Hematopoietic multipotent progenitor cell (in vitro differentiated cells): Measurements from ENCODE around the gene RABGGTA. TPM values are rescaled to one million over a fixed set of nuclear protein-coding genes. Genes with fewer than 3 reads are reported as not detected.

Experiments
- DNase-seq, 3 donors: peaks; one replicate each; pipeline ENCODE4 v3.0.0-alpha.2; 2011 to 2015; ENCODE audit warnings: low read depth in 2 of 3, low spot score in 2 of 3
- total RNA-seq: library from RNA; depleted of rRNA; stranded (reverse); fragments of >200 nt; gene quantifications from one replicate; pipeline ENCODE4 v1.2.3, GENCODE V29; 2012

The RABGGTA gene
- total RNA-seq, 1 donor, result 36.9 TPM

- DNase-seq, result no peak
Observed at GRCh38 chr14:24280797-24281460, 9.5 kb upstream of the RABGGTA start.

GRCh38 chr14:24279301-24280186 is 8.1 kb upstream of the RABGGTA start:
- peak in 2 of 3 donors; percentile 75 to 81 for DNase-seq

- DNase-seq, result no peak
Observed at GRCh38 chr14:24278424-24278823, 7.0 kb upstream of the RABGGTA start.

- DNase-seq, result peak in 2 of 3 donors; percentile 89 to 95
Observed at GRCh38 chr14:24277606-24278321, 6.4 kb upstream of the RABGGTA start.

GRCh38 chr14:24277071-24277470 is 5.7 kb upstream of the RABGGTA start:
- no peak for DNase-seq

GRCh38 chr14:24274101-24274543 is 2.7 kb upstream of the RABGGTA start:
- peak in 1 of 3 donors; percentile 29 for DNase-seq

GRCh38 chr14:24273422-24273998 is 2.1 kb upstream of the RABGGTA start:
- no peak for DNase-seq

- no peak for DNase-seq
Observed at GRCh38 chr14:24272467-24272866, 1.1 kb upstream of the RABGGTA start.

- no peak for DNase-seq
Observed at GRCh38 chr14:24271834-24272263, 452 bp upstream of the RABGGTA start.

- DNase-seq, result peak in 1 of 3 donors; percentile 32
Observed at GRCh38 chr14:24270537-24271133, 762 bp downstream of the RABGGTA start.

GRCh38 chr14:24269910-24270536 is 1.4 kb downstream of the RABGGTA start:
- DNase-seq, result no peak

- no peak for DNase-seq
Observed at GRCh38 chr14:24269368-24269767, 2.0 kb downstream of the RABGGTA start.

- DNase-seq, result no peak
Observed at GRCh38 chr14:24268225-24268624, 3.2 kb downstream of the RABGGTA start.

GRCh38 chr14:24267516-24267915 is 3.9 kb downstream of the RABGGTA start:
- no peak for DNase-seq

- DNase-seq, result no peak
Observed at GRCh38 chr14:24266344-24267244, 4.8 kb downstream of the RABGGTA start.

- DNase-seq, result no peak
Observed at GRCh38 chr14:24264298-24264697, 7.1 kb downstream of the RABGGTA start.

- DNase-seq, result no peak
Observed at GRCh38 chr14:24263848-24264247, 7.5 kb downstream of the RABGGTA start.

GRCh38 chr14:24262821-24263733 is 8.3 kb downstream of the RABGGTA start, which contains the start of gene TGM1:
TGM1 (minus strand) TSS chr14:24263177; CDS start chr14:24262352, 825 bp downstream.
- no peak for DNase-seq
